ENCODE measurements around the gene TMEM39A.

- TF ChIP-seq CTCF (IDR thresholded peaks at IDR 0.05) (no peak), POLR2A (IDR thresholded peaks at IDR 0.05) (no peak)
Measured at GRCh38 chr3:119443179-119443578, 20.2 kb downstream of the TMEM39A start.
